T-helper 2 cell treated with Interferon-gamma antibody and Interleukin-4, amounts not matched to agents 5 μg/mL and 100 μg/mL, for 36 hours (primary cell): ENCODE data around the gene ZNF710.

Source experiments
- DNase-seq: peaks from one replicate; pipeline ENCODE4 v3.0.0; 2021; ENCODE audit warnings: low spot score
- H3K27ac Mint-ChIP-seq: one replicate; pipeline ENCODE4 v1.8.0; 2021; ENCODE audit warnings: mild to moderate bottlenecking, mixed read lengths
- H3K27me3 Mint-ChIP-seq: one replicate; pipeline ENCODE4 v1.8.0; 2021; ENCODE audit warnings: low read depth, mixed read lengths
- H3K36me3 Mint-ChIP-seq: one replicate; pipeline ENCODE4 v1.8.0; 2021; ENCODE audit warnings: low read depth, mixed read lengths
- H3K4me1 Mint-ChIP-seq: one replicate; pipeline ENCODE4 v1.8.0; 2021; ENCODE audit warnings: low read depth, mixed read lengths
- H3K4me3 Mint-ChIP-seq: one replicate; pipeline ENCODE4 v1.8.0; 2022; ENCODE audit warnings: mild to moderate bottlenecking, moderate library complexity, mixed read lengths
- H3K9me3 Mint-ChIP-seq: one replicate; pipeline ENCODE4 v1.8.0; 2021; ENCODE audit warnings: mixed read lengths

The ZNF710 gene

GRCh38 chr15:90072978-90073640 is 72.0 kb downstream of the ZNF710 start:
- DNase-seq, result no peak
- H3K27ac Mint-ChIP-seq, result no peak overlapping the region
- peaks cover 13% of the 10 kb centered on the region for H3K36me3 Mint-ChIP-seq

GRCh38 chr15:90074023-90074422 is 72.9 kb downstream of the ZNF710 start:
- Mint-ChIP-seq H3K4me3 (no peak overlapping the region), H3K27ac (no peak overlapping the region), H3K27me3 (no peaks in the 10 kb centered on the region), H3K4me1 (peaks cover 4% of the 10 kb centered on the region), H3K9me3 (no peaks in the 10 kb centered on the region), H3K36me3 (peaks cover 15% of the 10 kb centered on the region)
- DNase-seq, result no peak

More at GRCh38 chr15:90072978-90073640, 72.0 kb downstream of the ZNF710 start:
- Mint-ChIP-seq H3K9me3 (no peaks in the 10 kb centered on the region), H3K27me3 (no peaks in the 10 kb centered on the region), H3K4me1 (peaks cover 4% of the 10 kb centered on the region), H3K4me3 (no peak overlapping the region)

- Mint-ChIP-seq H3K9me3 (no peaks in the 10 kb centered on the region), H3K36me3 (peaks cover 14% of the 10 kb centered on the region), H3K4me1 (peaks cover 4% of the 10 kb centered on the region), H3K27ac (peak overlapping the region; percentile 32), H3K27me3 (no peaks in the 10 kb centered on the region), H3K4me3 (no peak overlapping the region)
- DNase-seq, result no peak
Observed at GRCh38 chr15:90074916-90075315, 73.8 kb downstream of the ZNF710 start.

- Mint-ChIP-seq H3K9me3 (no peaks in the 10 kb centered on the region), H3K4me1 (peaks cover 4% of the 10 kb centered on the region), H3K27me3 (no peaks in the 10 kb centered on the region), H3K4me3 (no peak overlapping the region), H3K36me3 (peaks cover 19% of the 10 kb centered on the region), H3K27ac (peak overlapping the region; percentile 39)
- DNase-seq, result no peak
Observed at GRCh38 chr15:90075420-90076289, 74.5 kb downstream of the ZNF710 start.

GRCh38 chr15:90076716-90077115 is 75.6 kb downstream of the ZNF710 start:
- no peaks in the 10 kb centered on the region for H3K27me3 Mint-ChIP-seq
- no peak for DNase-seq
- H3K27ac Mint-ChIP-seq, result no peak overlapping the region
- H3K36me3 Mint-ChIP-seq, result peaks cover 19% of the 10 kb centered on the region
- H3K9me3 Mint-ChIP-seq, result no peaks in the 10 kb centered on the region
- peaks cover 1% of the 10 kb centered on the region for H3K4me1 Mint-ChIP-seq
- no peak overlapping the region for H3K4me3 Mint-ChIP-seq

- peaks cover 30% of the 10 kb centered on the region for H3K36me3 Mint-ChIP-seq
- H3K4me1 Mint-ChIP-seq, result peaks cover 1% of the 10 kb centered on the region
- no peaks in the 10 kb centered on the region for H3K9me3 Mint-ChIP-seq
- no peak for DNase-seq
- no peak overlapping the region for H3K27ac Mint-ChIP-seq
- no peak overlapping the region for H3K4me3 Mint-ChIP-seq
- H3K27me3 Mint-ChIP-seq, result no peaks in the 10 kb centered on the region
Observed at GRCh38 chr15:90078965-90079364, 77.8 kb downstream of the ZNF710 start.

GRCh38 chr15:90079619-90080457 is 78.7 kb downstream of the ZNF710 start:
- Mint-ChIP-seq H3K9me3 (no peaks in the 10 kb centered on the region), H3K27ac (no peak overlapping the region), H3K4me3 (no peak overlapping the region), H3K27me3 (no peaks in the 10 kb centered on the region), H3K36me3 (peaks cover 35% of the 10 kb centered on the region), H3K4me1 (no peaks in the 10 kb centered on the region)
- DNase-seq, result no peak

- no peaks in the 10 kb centered on the region for H3K9me3 Mint-ChIP-seq
- DNase-seq, result no peak
- H3K4me1 Mint-ChIP-seq, result no peaks in the 10 kb centered on the region
- peaks cover 37% of the 10 kb centered on the region for H3K36me3 Mint-ChIP-seq
- H3K27ac Mint-ChIP-seq, result no peak overlapping the region
- no peaks in the 10 kb centered on the region for H3K27me3 Mint-ChIP-seq
- no peak overlapping the region for H3K4me3 Mint-ChIP-seq
Observed at GRCh38 chr15:90080458-90080755, 79.3 kb downstream of the ZNF710 start.

- no peak overlapping the region for H3K27ac Mint-ChIP-seq
- H3K4me3 Mint-ChIP-seq, result no peak overlapping the region
- H3K9me3 Mint-ChIP-seq, result no peaks in the 10 kb centered on the region
- DNase-seq, result no peak
- peaks cover 42% of the 10 kb centered on the region for H3K36me3 Mint-ChIP-seq
- no peaks in the 10 kb centered on the region for H3K4me1 Mint-ChIP-seq
- no peaks in the 10 kb centered on the region for H3K27me3 Mint-ChIP-seq
Observed at GRCh38 chr15:90080818-90081393, 79.8 kb downstream of the ZNF710 start.

GRCh38 chr15:90082140-90082715 is 81.1 kb downstream of the ZNF710 start:
- Mint-ChIP-seq H3K4me1 (peaks cover 7% of the 10 kb centered on the region), H3K27ac (no peak overlapping the region), H3K36me3 (peaks cover 52% of the 10 kb centered on the region)

GRCh38 chr15:90083419-90083818 is 82.3 kb downstream of the ZNF710 start:
- H3K36me3 Mint-ChIP-seq, result peaks cover 61% of the 10 kb centered on the region
- H3K4me1 Mint-ChIP-seq, result peaks cover 10% of the 10 kb centered on the region
- no peak overlapping the region for H3K27ac Mint-ChIP-seq
- no peak for DNase-seq
- no peak overlapping the region for H3K4me3 Mint-ChIP-seq
- no peaks in the 10 kb centered on the region for H3K9me3 Mint-ChIP-seq
- H3K27me3 Mint-ChIP-seq, result no peaks in the 10 kb centered on the region

More at GRCh38 chr15:90082140-90082715, 81.1 kb downstream of the ZNF710 start:
- Mint-ChIP-seq H3K9me3 (no peaks in the 10 kb centered on the region), H3K4me3 (no peak overlapping the region), H3K27me3 (no peaks in the 10 kb centered on the region)
- DNase-seq, result no peak

- no peak for DNase-seq
- Mint-ChIP-seq H3K9me3 (no peaks in the 10 kb centered on the region), H3K27me3 (no peaks in the 10 kb centered on the region), H3K36me3 (peaks cover 61% of the 10 kb centered on the region), H3K4me3 (no peak overlapping the region), H3K27ac (no peak overlapping the region), H3K4me1 (peaks cover 10% of the 10 kb centered on the region)
Observed at GRCh38 chr15:90083954-90084607, 83.0 kb downstream of the ZNF710 start.

GRCh38 chr15:90084876-90085423 is 83.8 kb downstream of the ZNF710 start:
- no peaks in the 10 kb centered on the region for H3K9me3 Mint-ChIP-seq
- H3K4me3 Mint-ChIP-seq, result no peak overlapping the region
- peaks cover 70% of the 10 kb centered on the region for H3K36me3 Mint-ChIP-seq
- no peaks in the 10 kb centered on the region for H3K27me3 Mint-ChIP-seq
- no peak for DNase-seq
- peaks cover 10% of the 10 kb centered on the region for H3K4me1 Mint-ChIP-seq
- no peak overlapping the region for H3K27ac Mint-ChIP-seq
